Activated CD4-positive, alpha-beta T cell treated with anti-CD3 and anti-CD28 coated beads, Interleukin-2, amount 50 U/mL, for 4 hours (primary cell): ENCODE measurements around the gene MYB.
"Not testable (repeated sequence)": the region's sequence is repeated elsewhere in the genome, so short reads cannot be mapped to it uniquely, and the experiment has no call there.

Source experiments
- DNase-seq, 2 experiments: peaks; one replicate each; pipeline ENCODE4 v3.0.0-alpha.2; 2020

Gene MYB

DNA sequence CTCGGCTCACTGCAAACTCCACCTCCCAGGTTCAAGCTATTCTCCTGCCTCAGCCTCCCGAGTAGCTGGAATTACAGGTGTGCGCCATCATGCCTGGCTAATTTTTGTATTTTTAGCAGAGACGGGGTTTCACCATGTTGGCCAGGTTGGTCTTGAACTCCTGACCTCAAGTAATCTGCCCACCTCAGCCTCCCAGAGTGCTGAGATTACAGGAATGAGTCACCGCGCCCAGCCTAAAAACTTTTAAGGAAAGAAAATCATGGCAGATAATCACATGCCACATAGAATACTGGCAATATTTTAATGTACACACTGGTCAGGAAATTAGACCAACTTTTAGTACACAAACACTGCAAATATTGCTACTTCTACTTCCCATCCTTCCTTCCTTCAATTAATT is 16.7 kb upstream of the MYB start:
- not testable (repeated sequence) for DNase-seq

DNA sequence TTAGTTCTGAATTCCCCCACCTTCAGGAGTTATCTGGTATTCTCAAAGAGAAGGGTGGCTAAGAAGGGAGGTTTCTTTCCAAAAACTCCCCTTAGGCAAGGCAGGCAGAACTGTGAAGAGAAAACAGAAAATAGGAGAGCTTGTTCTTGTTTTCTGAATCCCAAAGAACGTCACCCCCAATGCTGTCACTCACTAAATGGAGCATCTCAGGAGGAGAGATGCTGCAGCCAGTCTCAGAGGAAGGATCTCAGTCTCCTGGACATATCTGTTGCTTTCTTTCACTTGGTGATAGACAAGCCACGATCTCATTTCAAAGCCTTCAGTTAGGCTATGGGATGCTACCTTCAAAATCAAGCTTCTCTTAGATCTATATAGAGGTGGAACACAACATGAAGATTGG is 16.1 kb upstream of the MYB start:
- DNase-seq: no peak

DNA sequence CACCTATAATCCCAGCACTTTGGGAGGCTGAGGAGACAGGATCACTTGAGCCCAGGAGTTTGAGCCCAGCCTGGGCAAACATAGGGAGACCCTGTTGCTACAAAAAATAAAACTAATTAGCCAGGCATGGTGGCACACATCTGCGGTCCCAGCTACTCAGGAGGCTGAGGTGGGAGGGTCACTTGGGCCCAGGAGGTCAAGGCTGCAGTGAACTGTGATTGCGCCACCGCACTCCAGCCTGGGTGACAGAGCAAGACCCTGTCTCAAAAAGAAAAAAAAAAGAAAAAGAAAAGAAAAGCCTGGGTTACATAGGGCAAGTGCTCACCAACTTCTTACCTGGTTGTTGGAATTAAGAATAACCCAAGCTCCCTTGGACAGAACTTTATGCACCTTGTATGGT is 14.6 kb upstream of the MYB start:
- DNase-seq: no peak

DNA sequence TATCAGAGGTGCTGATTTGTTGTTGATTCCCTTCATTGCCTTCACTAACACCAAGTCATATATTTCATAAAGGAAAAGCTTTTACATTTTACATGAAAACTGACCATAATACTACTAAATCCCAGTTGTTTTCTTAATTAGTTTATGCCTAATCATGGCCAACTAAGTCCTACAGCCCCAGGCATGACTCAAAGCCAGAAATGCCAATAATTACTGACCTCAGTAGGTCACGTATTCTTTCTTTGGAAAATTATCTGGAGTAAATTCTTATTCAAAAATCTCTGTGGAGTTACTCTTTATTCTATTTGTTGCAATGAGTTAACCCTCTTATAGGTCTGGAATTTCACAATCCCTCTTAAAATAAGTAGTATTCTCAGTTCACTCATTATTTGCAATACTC is 13.5 kb upstream of the MYB start:
- no peak for DNase-seq

DNA sequence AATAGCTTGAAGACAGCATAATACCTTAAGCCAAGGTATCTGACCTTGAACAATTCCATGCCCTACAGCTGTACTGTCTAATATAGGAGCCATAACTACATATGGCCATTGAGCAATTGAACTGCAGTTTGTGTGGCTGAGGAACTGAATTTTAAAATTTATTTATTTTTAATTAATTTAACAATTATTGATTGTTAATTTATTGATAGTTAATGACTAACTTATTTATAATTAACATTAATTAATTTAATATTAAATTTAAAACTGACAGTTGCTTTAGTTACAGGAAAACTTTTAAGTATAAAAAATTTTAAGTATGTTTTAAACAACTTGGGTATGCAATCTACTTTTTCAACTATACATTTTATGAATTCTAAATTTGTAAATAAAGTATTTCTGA is 12.3 kb upstream of the MYB start:
- DNase-seq: no peak

DNA sequence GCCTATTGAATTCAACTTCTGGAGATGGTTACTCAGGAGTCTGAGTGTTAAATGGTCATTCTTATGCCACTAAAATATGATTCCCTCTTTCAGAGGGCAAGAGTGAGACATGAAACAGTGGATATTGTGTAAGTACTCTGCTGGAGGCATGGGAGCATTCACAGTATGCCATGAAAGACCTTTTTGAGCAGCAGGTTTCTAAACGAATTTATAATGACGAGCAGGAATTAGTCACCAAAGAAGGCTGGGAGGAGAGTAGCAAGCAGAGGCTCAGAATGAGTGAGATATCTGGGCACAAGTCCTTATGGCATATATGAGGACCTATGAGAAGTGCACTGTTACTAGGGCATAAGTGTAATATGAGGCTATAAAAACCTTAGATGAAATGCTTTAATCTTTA is 10.9 kb upstream of the MYB start:
- DNase-seq: no peak

DNA sequence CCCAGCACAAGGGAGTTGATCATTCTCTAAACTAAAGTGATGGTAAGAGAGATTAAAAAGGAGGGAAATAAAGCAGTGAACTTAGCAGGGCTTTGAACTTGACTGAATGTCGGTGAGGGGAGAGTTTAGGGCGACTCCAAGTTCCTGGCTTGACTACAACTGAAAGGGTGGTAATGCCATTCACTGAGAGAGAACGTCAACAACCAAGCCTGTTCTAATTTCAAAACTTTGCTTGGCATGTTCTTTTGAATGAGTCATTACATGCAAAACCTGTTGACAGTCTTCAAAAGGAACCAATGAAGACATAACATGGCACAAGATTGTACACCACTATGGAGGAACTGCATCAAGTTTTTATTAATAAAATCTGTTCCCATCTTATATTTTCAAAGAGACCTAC is 10.3 kb upstream of the MYB start:
- DNase-seq: no peak

DNA sequence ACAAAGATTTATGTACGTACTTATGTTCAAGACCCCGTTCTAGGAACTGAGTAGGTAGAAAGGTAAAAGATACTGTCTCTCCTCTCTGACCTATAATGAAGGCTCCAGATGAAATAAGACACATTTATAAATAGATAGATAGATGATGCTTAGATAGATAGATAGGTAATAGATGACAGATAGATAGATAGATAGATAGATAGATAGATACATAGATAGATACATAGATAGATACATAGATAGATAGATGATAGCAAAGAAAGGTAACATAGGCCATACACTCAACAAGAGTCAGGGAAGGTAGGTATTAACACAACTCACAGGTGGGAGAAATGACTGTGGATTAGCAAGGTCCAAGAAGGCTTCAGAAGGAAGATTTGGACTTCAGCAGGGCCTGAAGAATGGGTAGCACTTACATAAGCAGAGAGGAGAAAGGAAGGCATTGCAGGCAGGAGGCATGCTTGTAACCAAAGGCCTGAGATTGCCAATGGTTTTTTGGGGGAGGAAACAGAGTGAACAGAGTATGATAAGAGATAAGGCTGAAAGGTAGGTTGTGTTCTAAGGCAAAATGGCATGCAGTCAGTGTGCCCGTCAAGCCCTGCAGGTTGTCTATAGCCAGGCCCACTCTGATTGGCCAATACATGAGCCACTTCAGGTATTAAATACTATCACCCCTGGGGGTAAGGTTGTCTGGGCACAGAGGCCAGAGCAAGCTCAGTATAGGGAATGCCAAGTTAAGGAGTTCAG is 7.7 kb upstream of the MYB start:
- DNase-seq: no peak

DNA sequence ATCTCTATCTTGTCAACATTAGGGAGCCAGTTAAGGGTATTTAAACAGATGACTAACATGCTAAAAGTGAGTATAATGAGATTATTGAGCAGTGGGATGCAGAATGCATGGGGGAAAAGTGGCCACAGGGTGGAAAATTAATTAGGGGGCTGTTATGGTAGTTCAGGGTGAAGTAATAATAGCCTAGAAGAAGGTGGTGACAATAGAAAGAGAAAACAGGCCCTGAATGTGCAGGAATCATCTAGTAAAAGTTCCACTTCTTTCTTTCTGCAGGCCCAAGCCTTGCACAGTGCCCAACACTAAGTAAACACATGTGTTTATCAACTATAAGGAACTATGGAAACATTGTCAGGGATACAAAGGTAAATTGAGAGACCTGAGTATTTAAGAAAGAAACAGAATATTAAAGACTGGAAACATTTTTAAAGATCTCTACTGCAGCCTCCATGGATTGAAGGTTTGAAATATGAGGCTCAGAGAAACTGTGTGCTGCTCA is 7.1 kb upstream of the MYB start:
- DNase-seq: no peak

DNA sequence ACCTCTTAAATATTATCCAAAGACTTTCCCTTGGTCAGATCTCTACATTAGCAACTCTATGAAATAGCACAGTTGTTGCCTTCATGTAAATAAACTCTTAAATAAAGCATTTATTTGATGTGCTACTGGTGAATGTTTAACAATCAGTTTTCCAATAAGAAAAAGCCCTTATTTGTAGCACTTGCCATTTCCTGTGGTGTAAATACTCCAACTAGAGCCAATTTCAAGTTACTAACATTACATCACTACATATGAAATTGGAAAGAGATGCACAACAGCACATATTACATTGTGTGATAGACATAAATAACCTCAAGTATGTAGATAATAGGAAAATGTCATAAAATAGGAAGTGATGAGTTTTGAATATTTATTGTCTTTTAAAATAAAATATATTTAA is 5.0 kb upstream of the MYB start:
- DNase-seq: no peak

DNA sequence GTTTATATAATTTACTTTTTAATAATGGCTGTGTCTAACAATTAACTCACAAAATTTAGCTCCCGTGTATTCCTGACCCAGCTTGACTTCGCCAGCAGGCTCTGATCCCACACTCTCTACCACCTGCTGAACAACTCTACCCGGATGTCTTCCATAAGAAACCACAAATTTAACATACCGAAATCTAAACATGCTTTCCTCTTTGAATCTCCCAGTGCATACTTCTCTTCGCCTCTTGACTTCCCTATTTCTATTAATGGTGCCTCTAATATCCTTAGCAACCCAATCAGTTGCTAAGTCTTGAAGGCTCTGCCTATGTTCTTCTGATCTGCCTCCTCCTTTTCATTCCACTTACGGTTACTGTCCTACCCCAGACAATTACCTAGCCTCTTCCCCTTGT is 4.6 kb upstream of the MYB start:
- DNase-seq: no peak

DNA sequence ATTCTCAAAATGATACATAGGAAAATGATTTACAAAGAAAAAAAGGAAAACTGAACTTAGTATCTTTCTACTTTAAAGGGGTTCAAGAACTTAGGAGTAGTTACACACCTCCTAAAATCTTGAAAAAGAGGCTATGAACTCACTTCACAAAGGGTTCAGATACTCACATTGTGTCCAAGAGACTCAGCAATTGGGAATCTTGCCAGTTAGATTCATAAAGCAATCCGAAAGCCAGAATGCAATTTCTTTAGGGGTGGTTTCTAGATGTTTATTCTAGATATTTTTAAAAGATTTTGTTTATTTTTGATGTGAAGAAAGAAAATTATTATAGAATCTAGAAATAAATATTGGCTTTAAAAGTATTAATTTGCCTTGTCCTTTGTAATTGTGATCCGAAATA is 1.7 kb upstream of the MYB start:
- no peak for DNase-seq

DNA sequence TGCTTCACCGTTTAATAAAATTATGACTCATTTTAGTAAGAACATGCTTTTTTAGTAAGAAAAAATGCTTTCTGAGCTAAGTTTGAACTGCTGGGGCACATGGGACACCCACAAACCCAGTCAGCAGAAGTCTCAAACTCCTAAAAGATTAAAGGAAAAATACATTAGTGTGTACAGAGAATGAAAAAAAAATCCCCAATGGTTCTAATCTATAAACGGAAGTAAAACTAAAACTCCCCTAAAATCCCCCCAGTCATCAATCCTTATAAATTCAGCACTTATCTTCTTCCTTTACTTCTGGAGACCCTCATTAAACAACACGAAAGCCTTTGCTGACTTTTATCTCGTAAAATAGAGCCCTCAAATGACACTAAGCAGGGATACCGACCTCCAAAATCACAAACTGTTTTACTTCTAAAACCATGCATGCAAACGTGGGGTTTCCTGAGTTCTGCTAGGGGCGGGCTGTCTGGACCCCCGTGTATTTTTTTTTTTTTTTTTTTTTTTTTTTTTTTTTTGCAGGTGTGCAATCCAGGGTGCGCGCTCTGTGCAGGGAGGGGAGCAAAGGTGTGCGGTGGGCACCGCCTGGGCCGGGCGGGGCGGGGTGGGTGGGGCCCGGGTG is 1.1 kb upstream of the MYB start:
- no peak for DNase-seq

DNA sequence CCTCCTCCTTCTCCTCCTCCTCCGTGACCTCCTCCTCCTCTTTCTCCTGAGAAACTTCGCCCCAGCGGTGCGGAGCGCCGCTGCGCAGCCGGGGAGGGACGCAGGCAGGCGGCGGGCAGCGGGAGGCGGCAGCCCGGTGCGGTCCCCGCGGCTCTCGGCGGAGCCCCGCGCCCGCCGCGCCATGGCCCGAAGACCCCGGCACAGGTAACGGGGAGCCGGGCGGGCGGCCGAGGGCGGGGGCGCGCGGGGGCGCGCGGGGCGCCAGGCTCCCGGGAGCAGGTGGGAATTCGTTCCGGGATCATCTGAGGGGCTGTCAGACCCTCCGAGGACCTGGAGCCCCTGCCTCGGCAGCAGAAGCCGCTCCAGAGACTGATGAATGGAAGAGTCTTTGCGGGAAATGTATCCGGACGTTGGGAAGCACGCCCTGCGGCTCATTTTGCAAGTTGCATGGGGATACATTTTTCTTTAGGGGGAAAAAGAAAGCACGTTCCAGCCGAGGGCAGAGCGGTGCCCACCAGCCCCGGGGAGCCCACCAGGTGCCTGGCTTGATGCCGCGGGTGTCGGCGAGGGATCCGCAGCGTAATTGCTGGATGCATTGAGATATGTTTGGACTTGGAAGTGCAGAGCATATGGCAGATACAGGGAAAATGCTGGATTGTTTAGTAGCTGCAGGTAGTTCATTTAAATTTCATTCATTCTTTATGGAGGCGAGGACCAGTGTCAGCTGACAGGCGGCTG is 394 bp downstream of the MYB start:
- DNase-seq: peak in 1 of 2 experiments; percentile 6

DNA sequence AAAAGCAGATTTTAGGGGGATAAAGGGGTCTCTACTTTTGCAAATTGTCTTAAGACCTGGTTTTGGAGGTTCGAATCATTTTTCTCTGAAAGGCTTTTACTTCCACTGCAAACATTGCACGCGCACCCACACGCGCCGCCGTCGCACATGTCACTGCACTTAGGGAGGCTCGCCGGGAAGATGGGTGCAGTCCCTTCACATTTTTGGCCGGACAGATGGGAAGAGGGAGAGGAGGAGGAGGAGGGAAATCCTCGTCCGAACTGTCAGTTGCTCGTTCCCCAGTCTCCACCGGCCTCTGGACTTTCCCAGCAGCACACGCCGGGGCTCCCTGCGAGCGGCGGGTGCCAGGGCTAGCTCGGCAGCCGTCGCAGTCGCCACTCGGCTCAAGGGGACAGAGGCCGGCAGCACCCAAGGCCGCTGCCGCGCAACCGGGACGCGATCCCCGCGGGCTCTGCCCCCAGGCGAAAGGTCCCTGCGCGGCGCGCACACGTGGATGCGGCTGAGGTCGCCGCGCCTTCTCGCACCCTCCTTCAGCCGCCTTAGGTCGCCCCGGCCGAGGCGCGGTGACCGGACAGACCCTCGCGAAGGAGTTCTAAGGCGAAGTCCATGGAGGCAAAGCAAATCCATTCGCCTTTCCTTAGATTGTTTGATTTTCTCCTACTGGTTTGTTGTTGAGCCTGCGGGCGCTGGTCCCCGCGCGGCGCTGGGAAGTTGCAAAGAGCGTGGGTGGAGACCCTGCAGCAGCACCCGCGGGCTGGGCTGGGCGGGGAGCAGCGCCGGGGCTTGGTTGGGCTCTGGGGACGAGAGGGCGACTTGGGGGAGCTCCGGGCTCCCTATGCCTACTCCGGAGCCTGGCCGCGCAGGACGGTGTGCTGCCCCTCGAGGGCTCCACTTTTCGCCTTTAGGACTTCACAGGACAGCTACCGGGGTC is 1.2 kb downstream of the MYB start:
- DNase-seq: peak; percentile 30 to 33

DNA sequence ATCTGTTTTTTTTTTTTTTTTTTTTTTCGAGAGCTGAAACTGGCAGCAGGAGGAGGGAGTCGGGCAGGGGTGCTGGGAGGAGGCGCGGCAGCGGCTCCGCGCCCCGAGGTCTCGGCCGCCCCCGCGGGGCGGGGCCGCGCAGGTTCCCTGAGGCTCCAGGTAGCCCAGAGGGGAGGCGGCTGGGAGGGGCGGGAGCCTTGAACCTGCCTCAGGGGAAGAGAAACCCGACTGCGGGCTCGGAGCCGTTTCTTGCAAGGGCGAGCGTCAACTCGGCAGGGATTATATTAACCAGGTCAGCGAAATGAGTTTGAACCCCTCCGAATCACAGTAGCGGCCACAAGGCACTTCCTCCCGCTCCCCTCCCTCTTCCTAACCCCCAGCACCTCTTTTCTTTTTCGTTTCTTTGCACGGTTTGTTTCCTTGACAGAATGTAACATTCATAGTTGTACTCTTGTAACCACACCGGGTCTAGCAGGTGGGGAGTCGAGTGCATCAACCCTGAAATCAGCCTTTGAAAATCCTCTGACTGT is 2.0 kb downstream of the MYB start:
- peak; percentile 65 to 67 for DNase-seq

DNA sequence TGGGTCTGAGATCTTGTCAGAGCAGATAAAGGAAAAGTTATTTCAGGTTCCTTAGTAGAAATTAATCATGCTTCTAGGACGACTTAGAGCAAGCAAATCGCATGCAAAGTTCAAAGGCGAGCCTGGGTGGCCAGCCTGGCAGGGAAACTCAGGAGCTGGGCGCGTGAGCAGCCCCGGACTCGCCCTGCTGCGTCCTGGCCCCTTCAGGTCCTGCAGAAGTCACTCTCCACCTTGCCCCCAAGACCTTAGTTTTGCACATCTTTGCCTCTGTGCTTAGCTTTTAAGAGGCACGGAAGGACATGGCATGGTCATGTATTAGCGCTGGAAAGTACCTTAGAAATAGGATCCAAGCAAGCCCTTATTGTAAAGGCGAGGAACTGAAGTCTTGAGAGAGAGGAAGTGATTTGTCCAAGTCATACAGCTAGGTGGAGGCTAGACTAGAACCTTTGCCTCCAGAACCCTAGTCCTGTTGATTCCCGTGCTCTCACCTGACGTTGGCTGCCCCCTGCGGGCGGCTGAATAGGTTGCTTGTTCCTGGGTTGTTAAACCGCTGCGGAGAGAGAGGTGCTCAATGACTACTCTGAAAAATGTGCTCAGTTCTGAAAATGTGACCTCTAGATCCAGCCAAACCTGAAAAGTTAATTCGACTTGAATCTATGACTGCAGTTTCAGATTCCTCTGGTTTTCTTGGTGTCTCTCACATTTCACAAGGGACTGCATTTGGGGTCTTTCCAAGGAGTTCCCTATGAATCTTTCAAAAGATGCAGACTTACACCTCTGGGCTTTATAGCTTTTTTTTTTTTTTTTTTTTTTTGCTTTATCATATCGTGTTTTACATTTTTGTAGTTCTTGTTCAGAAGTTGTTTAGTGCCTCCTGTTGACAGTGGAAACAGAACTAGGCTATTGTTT is 2.7 kb downstream of the MYB start:
- DNase-seq: peak; percentile 75 to 78

DNA sequence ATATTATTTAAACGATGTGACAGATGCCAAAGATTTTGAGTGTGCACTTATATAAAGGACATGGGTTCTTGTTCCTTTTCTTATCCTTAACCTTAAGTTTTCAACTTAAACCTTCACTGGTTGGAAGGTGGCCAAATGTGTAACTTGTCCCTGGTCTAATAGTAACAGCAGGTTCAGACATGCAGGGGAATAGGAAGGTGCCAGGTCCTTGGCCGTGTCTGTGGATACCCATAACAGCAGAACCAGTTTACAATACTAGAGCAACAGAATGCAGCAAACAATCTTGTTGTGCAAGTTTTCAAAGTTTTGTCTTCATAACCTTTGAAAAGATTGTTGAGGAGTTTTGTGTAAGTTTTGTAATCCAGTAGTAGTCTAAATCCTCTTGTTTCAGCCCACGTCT is 4.4 kb downstream of the MYB start:
- DNase-seq: no peak

DNA sequence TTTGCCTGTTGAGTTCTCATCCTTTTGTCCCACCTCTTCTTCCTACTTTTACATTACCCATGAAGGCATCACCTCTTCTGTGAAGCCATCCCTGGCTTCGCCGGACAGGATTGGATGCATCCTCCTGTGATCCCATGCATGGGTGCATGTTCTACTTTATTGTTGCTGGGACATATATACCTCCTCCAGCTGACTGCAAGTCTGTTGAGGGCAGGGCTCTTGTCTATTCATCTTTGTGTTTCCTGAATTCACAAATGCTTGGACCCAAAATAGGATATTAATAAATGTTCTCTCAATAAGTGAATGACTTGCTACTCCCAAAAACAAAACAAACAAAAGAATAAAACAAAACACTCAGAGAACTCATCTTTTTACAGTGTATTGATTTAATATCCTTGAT is 5.1 kb downstream of the MYB start:
- DNase-seq: no peak

DNA sequence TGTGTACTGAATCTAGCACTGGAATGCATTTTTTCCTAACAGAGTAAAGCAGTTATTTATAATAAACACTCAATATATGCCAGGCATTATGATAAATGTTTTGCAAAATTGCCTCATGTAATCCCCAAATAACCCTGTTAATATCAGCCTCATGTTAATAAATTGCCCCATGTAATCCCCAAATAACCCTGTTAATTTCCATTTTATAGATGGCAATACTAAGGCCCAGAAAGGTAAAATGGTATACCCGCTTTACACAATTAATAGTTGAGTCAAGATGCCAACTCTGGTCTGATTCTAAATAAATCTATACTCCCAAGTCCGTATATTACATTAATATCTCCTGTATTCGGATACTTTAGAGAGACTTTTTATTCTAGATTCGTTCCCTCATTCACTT is 6.3 kb downstream of the MYB start:
- DNase-seq: no peak

DNA sequence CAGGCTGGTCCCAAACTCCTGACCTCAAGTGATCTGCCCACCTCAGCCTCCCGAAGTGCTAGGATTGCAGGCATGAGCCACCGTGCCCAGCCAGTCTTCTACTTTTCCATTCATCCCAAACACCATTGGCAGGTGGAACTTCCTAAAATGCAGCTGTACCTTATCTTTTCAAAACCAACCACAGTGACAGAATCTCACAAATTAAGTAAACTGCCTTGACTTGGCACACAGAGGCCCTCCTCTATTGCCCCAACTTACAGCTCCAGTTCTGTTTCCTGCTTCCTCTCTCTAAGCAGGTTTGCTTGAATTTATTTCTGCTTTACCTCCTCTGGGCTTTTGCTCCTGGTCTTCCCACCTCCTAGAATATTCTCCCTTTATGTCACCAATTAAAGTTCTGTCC is 7.6 kb downstream of the MYB start:
- DNase-seq: no peak

DNA sequence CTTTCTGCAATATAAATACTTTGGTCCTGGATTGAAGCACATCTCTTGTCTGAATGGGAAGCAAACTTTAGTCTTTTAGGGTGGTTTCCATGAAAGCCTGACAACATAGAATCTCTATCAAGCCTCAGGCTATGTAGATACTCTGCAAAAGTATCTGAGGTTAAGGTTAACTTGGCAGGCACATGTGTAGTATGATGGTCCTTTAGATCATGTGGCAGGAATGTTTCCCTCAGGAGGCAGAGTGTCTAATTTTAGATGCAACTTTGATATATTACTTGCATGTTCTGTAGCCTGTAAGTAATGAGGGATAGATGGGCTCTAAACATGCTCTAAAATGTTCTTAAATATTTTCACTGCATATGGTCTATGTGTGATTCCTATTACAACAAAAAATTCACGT is 8.2 kb downstream of the MYB start:
- DNase-seq: no peak
